Heart right ventricle (tissue), 16 donors: ENCODE measurements around the gene MCCC1. TPM values are rescaled to one million over a fixed set of nuclear protein-coding genes. Genes with fewer than 3 reads are reported as not detected.
"Not testable (repeated sequence)": the region's sequence is repeated elsewhere in the genome, so short reads cannot be mapped to it uniquely, and the experiment has no call there.

Source experiments
- ATAC-seq, 8 donors: fragments of 200-7000 bp; cut with Tn5 transposase; one replicate each; pipeline ENCODE4 v1.9.1; 2020; ENCODE audit warnings: mild to moderate bottlenecking in 8 of 8, moderate library complexity in 8 of 8, moderate number of reproducible peaks in 1 of 8
- DNase-seq, 2 donors: peaks; one replicate each; pipeline ENCODE4 v3.0.0-alpha.2; 2020
- H3K27ac ChIP-seq, 10 donors: fragments of 200-600 bp; sonication (generic) in 2 of 10; one replicate each; pipeline versions ENCODE4 v1.5.0 to v1.8.0; 2020 to 2022; ENCODE audit warnings: mild to moderate bottlenecking in 3 of 10
- H3K27me3 ChIP-seq, 7 donors: fragments of 200-600 bp; one replicate each; pipeline ENCODE4 v1.8.0; 2021 to 2022; ENCODE audit warnings: mild to moderate bottlenecking in 2 of 7
- H3K36me3 ChIP-seq, 9 donors: fragments of 200-600 bp; sonication (generic) in 1 of 9; one replicate each; pipeline versions ENCODE4 v1.5.0 to v1.8.0; 2020 to 2022; ENCODE audit warnings: mild to moderate bottlenecking in 2 of 9
- H3K4me1 ChIP-seq, 9 donors: fragments of 200-600 bp; sonication (generic) in 1 of 9; one replicate each; pipeline versions ENCODE4 v1.5.0 to v1.8.0; 2020 to 2022; ENCODE audit warnings: mild to moderate bottlenecking in 4 of 9
- H3K4me3 ChIP-seq, 10 donors: fragments of 200-600 bp; sonication (generic) in 2 of 10; one replicate each; pipeline versions ENCODE4 v1.5.0 to v1.8.0; 2020 to 2022; ENCODE audit warnings: mild to moderate bottlenecking in 7 of 10, moderate library complexity in 2 of 10
- H3K9me3 ChIP-seq, 11 donors: fragments of 200-600 bp in 10 of 11; sonication (generic) in 2 of 11; one replicate each; pipeline versions ENCODE4 v1.5.0 to v1.8.0; 2013 to 2022; ENCODE audit warnings: mild to moderate bottlenecking in 2 of 11, control low read depth in 1 of 11, moderate library complexity in 1 of 11
- CTCF ChIP-seq, 9 donors: fragments of 200-600 bp; sonication (generic) in 2 of 9; IDR thresholded peaks; one replicate each; pipeline versions ENCODE4 v1.5.0 to v1.8.0; 2021 to 2022; ENCODE audit warnings: antibody characterized with exemption in 9 of 9, mild to moderate bottlenecking in 5 of 9, moderate library complexity in 1 of 9
- WGBS, 2 donors: extraction: QIAGEN DNeasy Blood & Tissue Kit; methylation state at CpG; one replicate each; pipeline ENCODE4 v1.1.7; 2013; ENCODE audit warnings: inconsistent platforms in 1 of 2; 5-methylcytosine and 5-hydroxymethylcytosine counted together
- intact Hi-C, 10 donors: fragments of 100-400 bp; cut with DNase I; formaldehyde crosslinking; loops; one replicate each; pipeline versions ENCODE4 v1.11.1 to v1.14.2; 2022
- polyA plus RNA-seq, 2 donors: library from polyadenylated mRNA; stranded (reverse); fragments of 200-250 nt; gene quantifications; one replicate each; pipeline ENCODE4 v1.2.3, GENCODE V29; 2013
- total RNA-seq, 10 donors: library from RNA; stranded (reverse); fragmentation: NEBNext Ultra II Directional in 3 of 10; extraction: Animal tissue kit (Norgen Biotek cat#: 25700) in 3 of 10; gene quantifications; one replicate each; pipeline versions ENCODE4 v1.2.1 to v1.2.4, GENCODE V29; 2021 to 2023
- donor health status: Arrhythmogenic right ventricular cardiomyopathy.
- donor health status: ischemic (EF 13 %, LVEDD 7.1; RV severe dilation, severe dysfunction).
- donor health status: healthy with polysubstance abuse.
- donor health status: DM: no; HTN: yes; CAD: no.
- donor health status: DM: no; HTN: no; CAD: no.
- donor health status: ischemic (EF 25% LVEDD 6.9; RV normal size, moderate dysfunction).
- donor health status: ischemic (EF 25% LVEDD 5.7; RV mildly dilated, moderate dysfunction).
- donor health status: healthy.
- donor health status: DM: yes; HTN: yes; CAD: no.
- donor health status: Ischemic cardiomyopathy.
- donor health status: ischemic (EF 35%, LVEDD 5.7; RV mildly dilated, moderate dysfunction).
- donor health status: nonischemic (EF 11% LVEDD 7.7; RV severe dilation, severe dysfunction).
- donor health status: DM: yes; HTN: yes; CAD: no.
- donor health status: PGD.
- donor health status: ischemic (EF 29% LVEDD 5.4; RV normal size, mild dysfunction).
- donor health status: nonischemic (EF 23%, LVEDD 6.1; RV moderate dilation, normal function).

MCCC1 gene
- total and polyA plus RNA-seq, 12 donors: 28.9 to 62.9 (median 46.0) TPM

- 67 to 78% methylated on average over 5 of the region's 5 CpGs for WGBS, 2 donors
- H3K36me3 ChIP-seq: peaks cover 0 to 53% (median 14%) of the 10 kb centered on the region in 9 donors
- TF ChIP-seq CTCF (IDR thresholded peaks at IDR 0.05): no peak
- H3K27me3 ChIP-seq: no peaks in the 10 kb centered on the region
- H3K4me1 ChIP-seq: peaks cover 0 to 11% (median 0%) of the 10 kb centered on the region in 9 donors
- H3K9me3 ChIP-seq: peaks cover 0 to 15% (median 0%) of the 10 kb centered on the region in 11 donors
- intact Hi-C loops: no loop called here
- ATAC-seq (no peak), DNase-seq (no peak)
- H3K27ac ChIP-seq: no peak overlapping the region
- no peak overlapping the region for H3K4me3 ChIP-seq
These were observed 25.5 kb downstream of the MCCC1 start for GRCh38 chr3:183073839-183074238.

GRCh38 chr3:183070892-183071291, 28.4 kb downstream of the MCCC1 start:
- peaks cover 0 to 78% (median 14%) of the 10 kb centered on the region in 9 donors for H3K36me3 ChIP-seq

GRCh38 chr3:183069086-183069485, 30.2 kb downstream of the MCCC1 start:
- Histone ChIP-seq H3K4me3 (no peak overlapping the region), H3K4me1 (peaks cover 0 to 5% (median 0%) of the 10 kb centered on the region in 9 donors), H3K36me3 (peaks cover 0 to 81% (median 14%) of the 10 kb centered on the region in 9 donors), H3K9me3 (no peaks in the 10 kb centered on the region), H3K27ac (no peak overlapping the region), H3K27me3 (no peaks in the 10 kb centered on the region)
- no peak for ATAC-seq
- intact Hi-C loops: no loop called here
- DNase-seq: no peak
- no peak for TF ChIP-seq CTCF (IDR thresholded peaks at IDR 0.05)
- 11 to 49% methylated on average over 1 of the region's 1 CpG for WGBS, 2 donors

More at GRCh38 chr3:183070892-183071291, 28.4 kb downstream of the MCCC1 start:
- WGBS, 2 donors: 94 to 96% methylated on average over 6 of the region's 6 CpGs
- H3K27me3 ChIP-seq: no peaks in the 10 kb centered on the region
- H3K9me3 ChIP-seq: peaks cover 0 to 12% (median 0%) of the 10 kb centered on the region in 11 donors
- ATAC-seq (no peak), DNase-seq (no peak)
- no peak for TF ChIP-seq CTCF (IDR thresholded peaks at IDR 0.05)
- H3K4me1 ChIP-seq: peaks cover 0 to 11% (median 0%) of the 10 kb centered on the region in 9 donors
- no peak overlapping the region for H3K27ac ChIP-seq
- intact Hi-C loops: no loop called here
- H3K4me3 ChIP-seq: no peak overlapping the region

- H3K27ac ChIP-seq, H3K27me3 ChIP-seq, ATAC-seq, H3K4me3 ChIP-seq, H3K4me1 ChIP-seq, H3K9me3 ChIP-seq, intact Hi-C loops, DNase-seq: not testable (repeated sequence)
- 97 to 100% methylated on average over 2 of the region's 2 CpGs for WGBS, 2 donors
- peaks cover 0 to 81% (median 12%) of the 10 kb centered on the region in 9 donors for H3K36me3 ChIP-seq
These were observed 32.4 kb downstream of the MCCC1 start for GRCh38 chr3:183066891-183067290.

- DNase-seq: no peak
- 87 to 92% methylated on average over 36 of the region's 36 CpGs for WGBS, 2 donors
- H3K36me3 ChIP-seq: peaks cover 0 to 57% (median 0%) of the 10 kb centered on the region in 9 donors
These were observed 34.8 kb downstream of the MCCC1 start for GRCh38 chr3:183064475-183064874.

More at GRCh38 chr3:183064475-183064874, 34.8 kb downstream of the MCCC1 start:
- Histone ChIP-seq H3K27me3 (no peaks in the 10 kb centered on the region), H3K4me3 (no peak overlapping the region), H3K27ac (no peak overlapping the region), H3K9me3 (no peaks in the 10 kb centered on the region), H3K4me1 (no peaks in the 10 kb centered on the region)
- no peak for ATAC-seq
- TF ChIP-seq CTCF (IDR thresholded peaks at IDR 0.05): no peak
- intact Hi-C loops: no loop called here
